ENCODE data around the gene CRMP1. TPM values are rescaled to one million over a fixed set of nuclear protein-coding genes. Genes with fewer than 3 reads are reported as not detected.
"Not testable (repeated sequence)": the region's sequence is repeated elsewhere in the genome, so short reads cannot be mapped to it uniquely, and the experiment has no call there.

Gene CRMP1
- total RNA-seq, 1 donor from 2014 or later, result 15.4 TPM

DNA sequence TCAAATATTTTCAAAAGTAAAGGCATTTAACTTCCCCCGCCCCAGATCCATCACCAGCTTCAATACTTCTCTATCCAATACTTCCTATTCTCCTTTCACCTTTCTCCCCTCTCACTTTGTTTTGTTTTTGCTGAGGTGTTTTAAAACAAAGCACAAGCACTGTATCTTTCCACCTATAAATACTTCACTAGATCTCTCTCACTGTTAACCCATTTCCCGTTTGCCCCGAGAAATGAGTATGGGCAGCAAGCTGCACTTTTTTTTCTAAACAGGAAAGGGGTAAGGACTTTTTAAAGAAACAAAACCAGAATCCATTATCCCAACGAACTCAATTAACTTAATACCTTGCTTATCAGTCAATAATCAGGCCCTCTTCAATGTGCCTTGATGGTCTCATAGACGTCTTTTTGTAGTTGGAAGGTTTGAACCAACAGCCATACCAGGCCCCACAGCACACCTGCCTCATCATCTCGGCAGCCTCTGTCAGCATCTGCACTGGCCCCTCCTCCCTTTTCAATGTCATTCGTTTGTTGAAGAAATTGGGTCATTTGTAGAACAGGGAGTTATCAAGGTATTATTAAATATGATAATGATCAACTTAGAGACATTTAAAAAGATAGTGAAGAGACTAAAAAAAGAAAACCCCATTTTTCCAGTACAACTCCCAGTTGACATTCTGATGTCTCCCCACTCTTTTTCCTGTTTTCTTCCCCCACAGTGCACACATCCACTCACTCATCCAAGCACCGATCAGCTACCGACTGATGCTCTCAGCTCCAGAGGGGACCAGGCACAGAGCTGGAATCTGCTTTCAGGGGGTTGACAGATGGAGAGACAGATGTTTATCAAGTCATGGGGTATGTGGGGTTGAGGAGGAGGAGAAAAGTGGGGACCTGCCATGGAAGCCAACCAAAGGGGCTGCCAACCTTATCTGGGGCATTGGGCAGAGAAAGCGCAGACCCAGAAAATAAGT is 25.8 kb downstream of the CRMP1 start:
- H3K36me3 ChIP-seq (ENCODE audit: control insufficient read depth, insufficient read depth, low read length), result no peaks in the 10 kb centered on the region
- TF ChIP-seq, protein P1, sequence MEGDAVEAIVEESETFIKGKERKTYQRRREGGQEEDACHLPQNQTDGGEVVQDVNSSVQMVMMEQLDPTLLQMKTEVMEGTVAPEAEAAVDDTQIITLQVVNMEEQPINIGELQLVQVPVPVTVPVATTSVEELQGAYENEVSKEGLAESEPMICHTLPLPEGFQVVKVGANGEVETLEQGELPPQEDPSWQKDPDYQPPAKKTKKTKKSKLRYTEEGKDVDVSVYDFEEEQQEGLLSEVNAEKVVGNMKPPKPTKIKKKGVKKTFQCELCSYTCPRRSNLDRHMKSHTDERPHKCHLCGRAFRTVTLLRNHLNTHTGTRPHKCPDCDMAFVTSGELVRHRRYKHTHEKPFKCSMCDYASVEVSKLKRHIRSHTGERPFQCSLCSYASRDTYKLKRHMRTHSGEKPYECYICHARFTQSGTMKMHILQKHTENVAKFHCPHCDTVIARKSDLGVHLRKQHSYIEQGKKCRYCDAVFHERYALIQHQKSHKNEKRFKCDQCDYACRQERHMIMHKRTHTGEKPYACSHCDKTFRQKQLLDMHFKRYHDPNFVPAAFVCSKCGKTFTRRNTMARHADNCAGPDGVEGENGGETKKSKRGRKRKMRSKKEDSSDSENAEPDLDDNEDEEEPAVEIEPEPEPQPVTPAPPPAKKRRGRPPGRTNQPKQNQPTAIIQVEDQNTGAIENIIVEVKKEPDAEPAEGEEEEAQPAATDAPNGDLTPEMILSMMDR (IDR thresholded peaks at IDR 0.05; ENCODE audit: insufficient read depth, low read length, poor library complexity, severe bottlenecking), result no peak
- no peaks in the 10 kb centered on the region for H3K27me3 ChIP-seq (ENCODE audit: control insufficient read depth, insufficient read depth, low read length)
- H3K4me3 ChIP-seq (ENCODE audit: low read depth, low read length), result no peak overlapping the region
- no peak for DNase-seq (ENCODE audit: low read depth)

DNA sequence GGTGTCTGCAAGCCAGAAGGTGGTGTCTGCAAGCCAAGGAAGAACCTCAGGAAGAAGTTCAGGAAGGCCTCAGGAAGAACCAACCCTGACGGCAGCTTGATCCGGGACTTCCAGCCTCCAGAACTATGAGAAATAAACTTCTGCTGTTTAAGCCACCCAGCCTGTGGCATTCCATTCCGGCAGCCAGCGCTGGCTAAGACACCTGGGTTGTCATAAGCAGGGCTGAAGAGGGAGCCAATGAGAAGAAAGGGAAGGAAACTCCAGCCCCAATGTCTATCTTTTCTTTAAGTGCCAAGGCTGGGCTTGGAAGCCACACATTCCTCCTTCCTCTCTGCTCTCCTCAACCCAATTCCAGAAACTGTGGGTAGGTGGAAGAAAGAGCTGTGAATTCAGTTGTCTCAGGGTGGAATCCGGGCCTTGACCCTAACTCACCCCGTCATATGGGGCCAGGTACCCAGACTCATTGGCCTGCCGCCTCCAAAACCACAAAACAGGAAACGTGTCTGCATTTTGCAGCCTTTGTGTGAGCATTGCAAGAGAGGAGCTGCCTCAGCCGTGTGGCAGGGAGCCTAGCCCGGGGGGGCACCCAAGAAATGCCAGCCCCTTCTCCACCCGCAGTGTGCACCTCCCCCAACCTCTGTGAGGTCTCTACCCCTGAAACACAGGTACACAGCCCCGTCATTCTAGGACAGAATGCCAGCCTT is 26.8 kb downstream of the CRMP1 start:
- DNase-seq (ENCODE audit: low read depth), result no peak
- Histone ChIP-seq H3K27me3 (ENCODE audit: control insufficient read depth, insufficient read depth, low read length) (no peaks in the 10 kb centered on the region), H3K36me3 (ENCODE audit: control insufficient read depth, insufficient read depth, low read length) (no peaks in the 10 kb centered on the region), H3K4me3 (ENCODE audit: low read depth, low read length) (no peak overlapping the region)
- TF ChIP-seq, protein P1 (IDR thresholded peaks at IDR 0.05; ENCODE audit: insufficient read depth, low read length, poor library complexity, severe bottlenecking), result no peak

DNA sequence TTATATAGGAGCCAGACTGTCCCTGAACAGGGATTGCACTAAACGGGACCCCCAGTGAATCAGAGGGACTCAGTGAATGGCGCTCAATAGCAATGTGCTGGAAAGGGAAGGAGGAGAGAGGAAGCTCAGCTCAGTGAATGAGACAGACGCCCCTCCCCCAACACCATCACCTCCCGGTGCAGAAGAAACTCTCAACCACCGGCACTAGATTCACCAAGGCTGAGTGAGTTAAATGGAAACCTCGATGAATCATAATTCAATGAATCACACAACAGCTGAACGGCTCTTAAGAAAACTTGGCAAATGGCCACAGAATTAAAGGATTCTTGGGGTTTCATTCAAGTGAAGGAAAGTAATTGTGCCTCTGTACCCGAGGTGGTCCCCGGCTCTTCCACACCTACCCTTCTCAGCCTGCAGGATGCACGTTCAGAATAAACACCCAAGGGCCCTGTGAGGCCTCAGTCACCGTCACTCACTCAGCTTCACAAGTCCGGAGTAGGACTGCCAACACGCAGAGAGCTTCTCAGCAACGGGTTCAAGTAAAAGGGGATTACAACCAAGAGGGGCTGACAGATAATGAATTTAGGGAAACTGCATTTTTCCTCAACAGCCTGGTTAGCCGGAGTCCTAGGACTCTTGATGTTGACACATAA is 29.3 kb downstream of the CRMP1 start:
- peak; percentile 92 for DNase-seq (ENCODE audit: low read depth)
- TF ChIP-seq, protein P1 (IDR thresholded peaks at IDR 0.05; ENCODE audit: insufficient read depth, low read length, poor library complexity, severe bottlenecking), result no peak
- Histone ChIP-seq H3K27me3 (ENCODE audit: control insufficient read depth, insufficient read depth, low read length) (no peaks in the 10 kb centered on the region), H3K4me3 (ENCODE audit: low read depth, low read length) (no peak overlapping the region), H3K36me3 (ENCODE audit: control insufficient read depth, insufficient read depth, low read length) (no peaks in the 10 kb centered on the region)

DNA sequence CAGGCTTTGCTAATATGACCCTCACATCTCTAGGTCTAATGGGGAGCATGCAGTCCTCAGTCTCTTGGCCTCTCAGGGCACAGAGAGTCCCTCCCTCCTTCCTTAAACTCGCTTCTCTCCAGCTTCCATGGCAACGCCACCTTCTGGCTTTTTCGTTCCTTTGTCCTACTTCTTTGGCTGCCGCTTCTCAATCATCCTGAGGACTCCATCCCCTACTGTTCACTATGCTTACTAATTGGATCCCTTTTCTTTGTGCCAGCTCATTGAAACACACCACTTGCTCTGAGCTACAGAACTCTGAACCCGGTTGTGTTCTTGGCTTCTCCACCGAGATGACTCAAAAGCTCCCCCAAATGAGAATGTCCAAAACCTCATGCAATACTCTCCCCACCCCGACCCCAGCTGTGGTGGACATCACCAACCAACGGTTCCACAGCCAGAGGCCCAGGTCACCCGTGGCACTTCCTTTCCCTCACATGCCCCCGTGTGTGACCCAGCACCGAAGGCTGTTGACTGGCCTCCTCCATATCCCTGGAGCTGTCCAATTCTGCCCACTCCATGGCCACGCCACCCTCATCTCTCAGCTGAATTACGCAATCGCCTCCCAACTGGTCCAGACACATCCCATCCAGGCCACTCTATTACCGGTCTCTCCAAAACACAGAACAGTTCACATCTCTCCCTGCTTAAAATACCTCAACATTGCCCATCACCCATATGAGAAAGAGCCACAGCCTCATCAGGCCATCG is 34.7 kb downstream of the CRMP1 start:
- H3K36me3 ChIP-seq (ENCODE audit: control insufficient read depth, insufficient read depth, low read length), result no peaks in the 10 kb centered on the region
- H3K4me3 ChIP-seq (ENCODE audit: low read depth, low read length), result no peak overlapping the region
- no peak for DNase-seq (ENCODE audit: low read depth)
- TF ChIP-seq, protein P1 (IDR thresholded peaks at IDR 0.05; ENCODE audit: insufficient read depth, low read length, poor library complexity, severe bottlenecking), result no peak
- H3K27me3 ChIP-seq (ENCODE audit: control insufficient read depth, insufficient read depth, low read length), result no peaks in the 10 kb centered on the region

DNA sequence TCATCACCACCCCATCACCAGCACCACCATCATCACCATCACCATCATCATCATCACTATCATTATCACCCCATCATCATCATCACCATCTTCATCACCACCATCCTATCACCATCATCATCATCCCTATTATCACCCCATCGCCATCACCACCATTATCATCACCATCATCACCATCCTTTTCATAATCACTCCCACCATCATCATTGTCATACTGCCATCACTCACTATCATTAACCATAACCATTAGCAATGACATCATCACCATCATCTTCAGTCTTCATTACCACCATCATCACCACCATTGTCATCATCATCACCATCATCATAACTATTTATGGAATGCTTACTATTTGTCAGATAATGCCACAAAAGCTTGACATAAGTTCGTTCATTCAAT is 35.7 kb downstream of the CRMP1 start:
- no peaks in the 10 kb centered on the region for H3K36me3 ChIP-seq (ENCODE audit: control insufficient read depth, insufficient read depth, low read length)

DNA sequence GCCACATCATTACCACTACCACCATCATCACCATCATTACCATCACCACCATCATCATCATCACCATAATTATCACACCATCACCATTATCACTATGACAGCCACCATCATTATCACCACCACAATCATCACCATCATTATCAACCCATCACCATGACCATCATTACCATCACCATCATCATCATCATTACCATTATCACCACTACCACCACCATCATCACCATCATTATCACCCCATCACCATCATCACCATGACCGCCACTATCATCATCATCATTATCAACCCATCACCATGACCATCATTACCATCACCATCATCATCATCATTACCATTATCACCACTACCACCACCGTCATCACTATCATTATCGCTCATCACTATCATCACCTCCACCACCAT is 36.5 kb downstream of the CRMP1 start:
- DNase-seq (ENCODE audit: low read depth); H3K36me3 ChIP-seq (ENCODE audit: control insufficient read depth, insufficient read depth, low read length); H3K4me3 ChIP-seq (ENCODE audit: low read depth, low read length); H3K27me3 ChIP-seq (ENCODE audit: control insufficient read depth, insufficient read depth, low read length): not testable (repeated sequence)

More for the DNA sequence above, 35.7 kb downstream of the CRMP1 start:
- DNase-seq (ENCODE audit: low read depth), result no peak
- Histone ChIP-seq H3K27me3 (ENCODE audit: control insufficient read depth, insufficient read depth, low read length) (no peaks in the 10 kb centered on the region), H3K4me3 (ENCODE audit: low read depth, low read length) (no peak overlapping the region)
- TF ChIP-seq, protein P1 (IDR thresholded peaks at IDR 0.05; ENCODE audit: insufficient read depth, low read length, poor library complexity, severe bottlenecking), result no peak
